H9 (cell line): Measurements from ENCODE around the gene RXFP1. TPM values are rescaled to one million over a fixed set of nuclear protein-coding genes. Genes with fewer than 3 reads are reported as not detected.
A peak's percentile ranks its signal among the peaks of the same experiment; 100 is the strongest.

Source experiments
- DNase-seq: peaks from one replicate; pipeline ENCODE4 v3.0.0-alpha.2; 2017
- H2AFZ ChIP-seq: one replicate; pipeline ENCODE4 v1.6.1; 2013; ENCODE audit warnings: mild to moderate bottlenecking, low read length, control low read depth, moderate library complexity
- H2AK5ac ChIP-seq: 2 replicates; pipeline ENCODE4 v1.6.1; 2013; ENCODE audit warnings: low read length, control low read depth, mixed read lengths; ENCODE audit not compliant: insufficient read length
- H2BK120ac ChIP-seq: one replicate; pipeline ENCODE4 v1.6.1; 2013; ENCODE audit warnings: low read depth, mild to moderate bottlenecking, low read length, control low read depth, inconsistent platforms; ENCODE audit not compliant: poor library complexity, severe bottlenecking
- H2BK12ac ChIP-seq: 2 replicates; pipeline ENCODE4 v1.6.1; 2013; ENCODE audit warnings: low read length, control low read depth, mixed read lengths, low read depth; ENCODE audit not compliant: insufficient read length
- H2BK15ac ChIP-seq: 2 replicates; pipeline ENCODE4 v1.6.1; 2013; ENCODE audit warnings: low read depth, low read length, control low read depth
- H2BK20ac ChIP-seq: one replicate; pipeline ENCODE4 v1.6.1; 2013; ENCODE audit warnings: low read depth, mild to moderate bottlenecking, low read length, control low read depth, inconsistent platforms; ENCODE audit not compliant: poor library complexity, severe bottlenecking
- H2BK5ac ChIP-seq: 2 replicates; pipeline ENCODE4 v1.6.1; 2013; ENCODE audit warnings: low read length, control low read depth, mixed read lengths; ENCODE audit not compliant: insufficient read length
- H3K14ac ChIP-seq: 2 replicates; pipeline ENCODE4 v1.6.1; 2013; ENCODE audit warnings: low read length, control low read depth; ENCODE audit not compliant: insufficient read depth
- H3K18ac ChIP-seq: 2 replicates; pipeline ENCODE4 v1.6.1; 2013; ENCODE audit warnings: low read depth, mild to moderate bottlenecking, mixed read lengths, low read length, control low read depth; ENCODE audit not compliant: insufficient read length
- H3K23ac ChIP-seq: 2 replicates; pipeline ENCODE4 v1.6.1; 2013; ENCODE audit warnings: low read length, control low read depth, mixed read lengths, low read depth; ENCODE audit not compliant: insufficient read length
- H3K23me2 ChIP-seq: 2 replicates; pipeline ENCODE4 v1.6.1; 2013; ENCODE audit warnings: low read depth, mild to moderate bottlenecking, mixed read lengths, low read length, control low read depth; ENCODE audit not compliant: insufficient read length, poor library complexity, severe bottlenecking
- H3K27ac ChIP-seq: 2 replicates; pipeline ENCODE4 v1.5.1; 2013; ENCODE audit warnings: low read length, control low read depth, mixed read lengths, low read depth; ENCODE audit not compliant: insufficient read length
- H3K27me3 ChIP-seq: 2 replicates; pipeline ENCODE4 v1.6.1; 2013; ENCODE audit warnings: low read length, control low read depth, inconsistent platforms; ENCODE audit not compliant: insufficient read depth
- H3K4ac ChIP-seq: 2 replicates; pipeline ENCODE4 v1.6.1; 2013; ENCODE audit warnings: low read depth, mild to moderate bottlenecking, control low read depth, inconsistent platforms, low read length, moderate library complexity
- H3K4me1 ChIP-seq: 2 replicates; pipeline ENCODE4 v1.6.1; 2013; ENCODE audit warnings: low read length, control low read depth, inconsistent platforms; ENCODE audit not compliant: insufficient read depth
- H3K4me2 ChIP-seq: 2 replicates; pipeline ENCODE4 v1.6.1; 2013; ENCODE audit warnings: low read length, control low read depth, mixed read lengths; ENCODE audit not compliant: insufficient read length, insufficient read depth
- H3K56ac ChIP-seq: 2 replicates; pipeline ENCODE4 v1.6.1; 2013; ENCODE audit warnings: low read depth, mild to moderate bottlenecking, mixed read lengths, low read length, control low read depth; ENCODE audit not compliant: insufficient read length
- H3K79me1 ChIP-seq: 2 replicates; pipeline ENCODE4 v1.6.1; 2013; ENCODE audit warnings: low read depth, mild to moderate bottlenecking, moderate library complexity, low read length, control low read depth, inconsistent platforms; ENCODE audit not compliant: insufficient read depth, poor library complexity, severe bottlenecking
- H3K79me2 ChIP-seq: 2 replicates; pipeline ENCODE4 v1.6.1; 2013; ENCODE audit warnings: low read length, control low read depth, inconsistent platforms; ENCODE audit not compliant: insufficient read depth
- H3K9ac ChIP-seq: 2 replicates; pipeline ENCODE4 v1.6.1; 2013; ENCODE audit warnings: low read length, control low read depth, mixed read lengths; ENCODE audit not compliant: insufficient read length; ENCODE audit errors: extremely low read depth
- H3K9me3 ChIP-seq: one replicate; pipeline ENCODE4 v1.6.1; 2013; ENCODE audit warnings: low read depth, low read length, inconsistent platforms; ENCODE audit not compliant: control insufficient read depth
- H3T11ph ChIP-seq: one replicate; pipeline ENCODE4 v1.6.1; 2013; ENCODE audit warnings: mild to moderate bottlenecking, low read length, control low read depth, inconsistent platforms
- H4K20me1 ChIP-seq: one replicate; pipeline ENCODE4 v1.6.1; 2013; ENCODE audit not compliant: control insufficient read depth, insufficient read length, insufficient read depth
- H4K5ac ChIP-seq: 2 replicates; pipeline ENCODE4 v1.6.1; 2013; ENCODE audit warnings: low read depth, mild to moderate bottlenecking, mixed read lengths, low read length, control low read depth; ENCODE audit not compliant: insufficient read length
- H4K8ac ChIP-seq: replicated peaks from 2 replicates; pipeline ENCODE4 v1.6.1; 2013; ENCODE audit warnings: low read length, control low read depth, mixed read lengths, low read depth; ENCODE audit not compliant: insufficient read length
- H4K91ac ChIP-seq: 2 replicates; pipeline ENCODE4 v1.6.1; 2013; ENCODE audit warnings: low read depth, mild to moderate bottlenecking, moderate library complexity, mixed read lengths, low read length, control low read depth; ENCODE audit not compliant: insufficient read length
- H3K27ac Mint-ChIP-seq, 3 experiments: 2 replicates in 2 of 3; 3 replicates in 1 of 3; pipeline ENCODE4 v1.8.0; 2020 to 2021; ENCODE audit warnings: mixed read lengths in 3 of 3, mild to moderate bottlenecking in 1 of 3, moderate library complexity in 1 of 3
- H3K27me3 Mint-ChIP-seq: 2 replicates; pipeline ENCODE4 v1.8.0; 2021; ENCODE audit warnings: low read depth, mild to moderate bottlenecking, moderate library complexity, mixed read lengths
- H3K36me3 Mint-ChIP-seq, 3 experiments: 2 replicates in 2 of 3; 3 replicates in 1 of 3; pipeline ENCODE4 v1.8.0; 2020 to 2021; ENCODE audit warnings: low read depth in 3 of 3, mixed read lengths in 3 of 3; ENCODE audit not compliant: insufficient read depth in 1 of 3
- H3K4me1 Mint-ChIP-seq, 2 experiments: 2 replicates each; pipeline ENCODE4 v1.8.0; 2020; ENCODE audit warnings: mixed read lengths in 2 of 2
- H3K4me3 Mint-ChIP-seq, 2 experiments: 2 replicates in 1 of 2; 3 replicates in 1 of 2; pipeline ENCODE4 v1.8.0; 2020 to 2021; ENCODE audit warnings: mild to moderate bottlenecking in 2 of 2, mixed read lengths in 2 of 2, moderate library complexity in 1 of 2
- H3K9me3 Mint-ChIP-seq, 2 experiments: 2 replicates in 1 of 2; 3 replicates in 1 of 2; pipeline ENCODE4 v1.8.0; 2020; ENCODE audit warnings: mild to moderate bottlenecking in 2 of 2, mixed read lengths in 2 of 2, moderate library complexity in 1 of 2
- WGBS: extraction: QIAGEN DNeasy Blood & Tissue Kit; methylation state at CpG from one replicate; pipeline ENCODE4 v1.1.7; 2013; ENCODE audit warnings: missing lambda C conversion rate, low lambda C conversion rate, mixed read lengths; ENCODE audit not compliant: insufficient read length; ENCODE audit errors: extremely low coverage; 5-methylcytosine and 5-hydroxymethylcytosine counted together
- total RNA-seq: library from RNA; stranded (reverse); gene quantifications from 2 replicates; pipeline ENCODE4 v1.2.1, GENCODE V29; 2021
- TF ChIP-seq, protein P1 (sequence below): fragments of 200-600 bp; sonication (generic); conservative IDR thresholded peaks from 3 replicates; pipeline ENCODE4 v1.8.0; 2021; ENCODE audit warnings: antibody characterized with exemption, mild to moderate bottlenecking

RXFP1 gene
- total RNA-seq, 1 experiment from 2014 or later = 0.17 TPM

DNA sequence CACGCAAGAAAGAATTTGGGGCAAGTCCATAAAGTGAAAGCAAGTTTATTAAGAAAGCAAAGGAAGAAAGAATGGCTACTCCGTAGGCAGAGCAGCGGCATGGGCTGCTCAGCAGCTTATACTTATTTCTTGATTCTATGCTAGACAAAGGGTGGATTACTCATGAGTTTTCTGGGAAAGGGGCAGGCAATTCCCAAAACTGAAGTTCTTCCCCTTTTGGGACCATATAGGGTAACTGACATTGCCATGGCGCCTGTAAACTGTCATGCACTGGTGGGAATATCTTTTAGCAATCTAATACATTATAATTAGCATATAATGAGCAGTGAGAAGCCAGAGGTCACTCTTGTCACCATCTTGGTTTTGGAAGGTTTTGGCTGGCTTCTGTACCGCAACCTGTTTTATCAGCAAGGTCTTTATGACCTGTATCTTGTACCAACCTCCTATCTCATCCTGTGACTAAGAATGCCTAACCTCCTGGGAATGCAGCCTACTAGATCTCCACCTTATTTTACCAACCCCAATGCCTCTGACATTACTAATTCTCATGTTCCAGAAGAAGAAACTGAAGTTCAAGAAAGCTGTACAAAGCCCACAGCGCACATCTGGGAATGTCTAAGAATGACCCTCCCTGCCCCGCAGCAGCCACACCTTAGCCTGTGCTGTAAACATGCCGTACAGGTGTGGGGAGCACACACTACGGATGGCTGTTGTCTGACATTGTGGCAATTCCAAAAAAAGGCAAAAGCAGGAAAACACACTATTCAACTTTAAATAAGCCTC lies 18.6 kb downstream of the RXFP1 start:
- no peak overlapping the region for H3K23ac ChIP-seq

More for the DNA sequence above, 18.6 kb downstream of the RXFP1 start:
- Histone ChIP-seq H3K27me3 (no peaks in the 10 kb centered on the region), H4K91ac (no peak overlapping the region), H4K8ac (no peak overlapping the region), H3K9me3 (no peaks in the 10 kb centered on the region), H3K4me1 (no peaks in the 10 kb centered on the region), H3K79me2 (no peaks in the 10 kb centered on the region), H2BK12ac (no peak overlapping the region), H4K20me1 (no peaks in the 10 kb centered on the region), H3K23me2 (no peaks in the 10 kb centered on the region), H2BK20ac (no peak overlapping the region), H3T11ph (no peak overlapping the region), H3K18ac (no peak overlapping the region), H3K9ac (no peak overlapping the region), H3K27ac (no peak overlapping the region), H3K14ac (no peak overlapping the region), H3K4me2 (no peak overlapping the region), H3K4ac (no peak overlapping the region), H2BK15ac (no peak overlapping the region), H3K56ac (no peak overlapping the region), H2BK120ac (no peak overlapping the region), H2AK5ac (no peak overlapping the region), H3K79me1 (no peaks in the 10 kb centered on the region), H2BK5ac (no peak overlapping the region), H4K5ac (no peak overlapping the region), H2AFZ (no peak overlapping the region)
- Mint-ChIP-seq H3K9me3 (peaks cover 0 to 9% of the 10 kb centered on the region in 2 experiments; a peak in 3 of 5 replicates), H3K4me3 (no peak overlapping the region), H3K36me3 (peaks cover 0 to 2% (median 0%) of the 10 kb centered on the region in 3 experiments; a peak in 2 of 7 replicates), H3K27ac (peak overlapping the region in 2 of 3 experiments; percentile 8 to 27; a peak in 1 of 7 replicates), H3K4me1 (peaks cover 7% of the 10 kb centered on the region in 2 experiments; a peak in 3 of 4 replicates), H3K27me3 (no peaks in the 10 kb centered on the region; the same call in 1 of the 2 replicates)
- TF ChIP-seq, protein P1, sequence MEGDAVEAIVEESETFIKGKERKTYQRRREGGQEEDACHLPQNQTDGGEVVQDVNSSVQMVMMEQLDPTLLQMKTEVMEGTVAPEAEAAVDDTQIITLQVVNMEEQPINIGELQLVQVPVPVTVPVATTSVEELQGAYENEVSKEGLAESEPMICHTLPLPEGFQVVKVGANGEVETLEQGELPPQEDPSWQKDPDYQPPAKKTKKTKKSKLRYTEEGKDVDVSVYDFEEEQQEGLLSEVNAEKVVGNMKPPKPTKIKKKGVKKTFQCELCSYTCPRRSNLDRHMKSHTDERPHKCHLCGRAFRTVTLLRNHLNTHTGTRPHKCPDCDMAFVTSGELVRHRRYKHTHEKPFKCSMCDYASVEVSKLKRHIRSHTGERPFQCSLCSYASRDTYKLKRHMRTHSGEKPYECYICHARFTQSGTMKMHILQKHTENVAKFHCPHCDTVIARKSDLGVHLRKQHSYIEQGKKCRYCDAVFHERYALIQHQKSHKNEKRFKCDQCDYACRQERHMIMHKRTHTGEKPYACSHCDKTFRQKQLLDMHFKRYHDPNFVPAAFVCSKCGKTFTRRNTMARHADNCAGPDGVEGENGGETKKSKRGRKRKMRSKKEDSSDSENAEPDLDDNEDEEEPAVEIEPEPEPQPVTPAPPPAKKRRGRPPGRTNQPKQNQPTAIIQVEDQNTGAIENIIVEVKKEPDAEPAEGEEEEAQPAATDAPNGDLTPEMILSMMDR = no peak
- DNase-seq = no peak
- no CpG with 5 or more reads among the region's 9 CpGs for WGBS
